Mesenchymal stem cell (in vitro differentiated cells and primary cell): Measurements from ENCODE around the gene AK5.
A peak's percentile ranks its signal among the peaks of the same experiment; 100 is the strongest.

Experiments used
- DNase-seq: peaks from one replicate; pipeline ENCODE4 v3.0.0-alpha.2; 2013
- H2AFZ ChIP-seq: one replicate; pipeline ENCODE4 v1.6.1; 2013; ENCODE audit warnings: low read depth, mild to moderate bottlenecking, control low read depth, inconsistent platforms, low read length, moderate library complexity
- H2AK5ac ChIP-seq: 2 replicates; pipeline ENCODE4 v1.6.1; 2013; ENCODE audit warnings: low read length, moderate library complexity, mild to moderate bottlenecking, inconsistent platforms; ENCODE audit not compliant: severe bottlenecking
- H2BK120ac ChIP-seq: one replicate; pipeline ENCODE4 v1.6.1; 2013; ENCODE audit warnings: low read depth, mild to moderate bottlenecking, inconsistent platforms, low read length, moderate library complexity
- H2BK12ac ChIP-seq, 2 experiments: one replicate each; pipeline ENCODE4 v1.6.1; 2013; ENCODE audit warnings: inconsistent platforms in 2 of 2, low read length in 2 of 2, mild to moderate bottlenecking in 2 of 2, moderate library complexity in 2 of 2, control low read depth in 1 of 2
- H2BK15ac ChIP-seq: one replicate; pipeline ENCODE4 v1.6.1; 2013; ENCODE audit warnings: mild to moderate bottlenecking, low read depth, inconsistent platforms; ENCODE audit not compliant: poor library complexity, severe bottlenecking
- H2BK5ac ChIP-seq: 2 replicates; pipeline ENCODE4 v1.6.1; 2013; ENCODE audit warnings: low read depth, mild to moderate bottlenecking, low read length, control low read depth, inconsistent platforms; ENCODE audit not compliant: poor library complexity, severe bottlenecking
- H3K14ac ChIP-seq, 2 experiments: one replicate each; pipeline ENCODE4 v1.6.1; 2013; ENCODE audit warnings: inconsistent platforms in 2 of 2, low read length in 2 of 2, control low read depth in 1 of 2, mild to moderate bottlenecking in 1 of 2, moderate library complexity in 1 of 2
- H3K18ac ChIP-seq, 2 experiments: one replicate each; pipeline ENCODE4 v1.6.1; 2013; ENCODE audit warnings: inconsistent platforms in 2 of 2, low read length in 2 of 2, control low read depth in 1 of 2, low read depth in 1 of 2, mild to moderate bottlenecking in 1 of 2
- H3K23ac ChIP-seq, 2 experiments: one replicate each; pipeline ENCODE4 v1.6.1; 2013; ENCODE audit warnings: inconsistent platforms in 2 of 2, low read length in 2 of 2, mild to moderate bottlenecking in 2 of 2, moderate library complexity in 2 of 2, control low read depth in 1 of 2
- H3K27ac ChIP-seq: 2 replicates; pipeline ENCODE4 v1.5.1; 2013; ENCODE audit warnings: mild to moderate bottlenecking, moderate library complexity, low read length, control low read depth, inconsistent platforms; ENCODE audit not compliant: poor library complexity, severe bottlenecking
- H3K27me3 ChIP-seq, 2 experiments: 2 replicates each; pipeline versions ENCODE4 v1.6.1 to v1.7.0; 2013; ENCODE audit warnings: low read length in 2 of 2, mild to moderate bottlenecking in 2 of 2, moderate library complexity in 2 of 2, control low read depth in 1 of 2, inconsistent platforms in 1 of 2; ENCODE audit not compliant: control insufficient read depth in 1 of 2, insufficient read depth in 1 of 2
- H3K36me3 ChIP-seq, 2 experiments: 2 replicates each; pipeline versions ENCODE4 v1.6.1 to v1.7.0; 2013; ENCODE audit warnings: low read length in 2 of 2, control low read depth in 1 of 2, inconsistent platforms in 1 of 2, low read depth in 1 of 2, mild to moderate bottlenecking in 1 of 2; ENCODE audit not compliant: insufficient read depth in 2 of 2, control insufficient read depth in 1 of 2
- H3K4ac ChIP-seq, 2 experiments: one replicate each; pipeline ENCODE4 v1.6.1; 2013; ENCODE audit warnings: inconsistent platforms in 2 of 2, low read length in 2 of 2, mild to moderate bottlenecking in 2 of 2, moderate library complexity in 2 of 2, control low read depth in 1 of 2, low read depth in 1 of 2
- H3K4me1 ChIP-seq: 2 replicates; pipeline ENCODE4 v1.6.1; 2013; ENCODE audit warnings: low read depth, low read length, control low read depth; ENCODE audit not compliant: control insufficient read depth, insufficient read depth
- H3K4me2 ChIP-seq: 2 replicates; pipeline ENCODE4 v1.6.1; 2013; ENCODE audit warnings: low read length, mild to moderate bottlenecking, inconsistent platforms; ENCODE audit not compliant: poor library complexity, severe bottlenecking
- H3K4me3 ChIP-seq, 2 experiments: 2 replicates each; pipeline versions ENCODE4 v1.5.1 to v1.7.0; 2013; ENCODE audit warnings: low read length in 2 of 2, mild to moderate bottlenecking in 2 of 2, control low read depth in 1 of 2, low read depth in 1 of 2; ENCODE audit not compliant: insufficient read depth in 1 of 2
- H3K79me1 ChIP-seq: replicated peaks from 2 replicates; pipeline ENCODE4 v1.6.1; 2013; ENCODE audit warnings: mild to moderate bottlenecking, control low read depth, low read length, inconsistent platforms; ENCODE audit not compliant: poor library complexity, severe bottlenecking
- H3K9ac ChIP-seq: 2 replicates; pipeline ENCODE4 v1.7.0; 2013; ENCODE audit warnings: mild to moderate bottlenecking, low read length, moderate library complexity
- H3K9me3 ChIP-seq: 2 replicates; pipeline ENCODE4 v1.7.0; 2013; ENCODE audit warnings: mild to moderate bottlenecking, low read length; ENCODE audit not compliant: control insufficient read depth
- H4K8ac ChIP-seq: one replicate; pipeline ENCODE4 v1.6.1; 2013; ENCODE audit warnings: inconsistent platforms, mild to moderate bottlenecking, low read length, moderate library complexity
- H4K91ac ChIP-seq: one replicate; pipeline ENCODE4 v1.6.1; 2013; ENCODE audit warnings: mild to moderate bottlenecking, low read length, inconsistent platforms
- WGBS: methylation state at CpG from one replicate; pipeline ENCODE4 v1.1.7; 2013; ENCODE audit warnings: mixed read lengths; 5-methylcytosine and 5-hydroxymethylcytosine counted together

AK5 gene

GRCh38 chr1:77552626-77553025 lies 270.8 kb downstream of the AK5 start:
- DNase-seq: no peak
- no peak overlapping the region for H3K18ac ChIP-seq
- no peak overlapping the region for H2BK15ac ChIP-seq
- no peak overlapping the region for H3K23ac ChIP-seq
- H2BK5ac ChIP-seq: no peak overlapping the region
- H3K4me1 ChIP-seq: peaks cover 3% of the 10 kb centered on the region
- H2BK120ac ChIP-seq: no peak overlapping the region
- peaks cover 0 to 3% of the 10 kb centered on the region in 2 experiments for H3K36me3 ChIP-seq
- no peak overlapping the region for H3K14ac ChIP-seq
- no peak overlapping the region for H3K9ac ChIP-seq
- H3K27ac ChIP-seq: no peak overlapping the region
- H3K4me3 ChIP-seq: no peak overlapping the region
- no peak overlapping the region for H3K4ac ChIP-seq
- H2BK12ac ChIP-seq: no peak overlapping the region
- no peak overlapping the region for H2AK5ac ChIP-seq
- no peaks in the 10 kb centered on the region for H3K9me3 ChIP-seq
- no peak overlapping the region for H3K4me2 ChIP-seq
- peaks cover 2% of the 10 kb centered on the region for H3K79me1 ChIP-seq
- no peak overlapping the region for H4K8ac ChIP-seq
- H2AFZ ChIP-seq: no peak overlapping the region
- no peak overlapping the region for H4K91ac ChIP-seq
- WGBS: 100% methylated on average over 1 of the region's 1 CpG
- no peaks in the 10 kb centered on the region for H3K27me3 ChIP-seq

GRCh38 chr1:77553568-77554291 lies 271.9 kb downstream of the AK5 start:
- no peak overlapping the region for H3K4ac ChIP-seq
- H2BK120ac ChIP-seq: no peak overlapping the region
- peaks cover 3% of the 10 kb centered on the region for H3K4me1 ChIP-seq
- H3K79me1 ChIP-seq: peaks cover 3% of the 10 kb centered on the region
- H3K4me3 ChIP-seq: no peak overlapping the region
- H3K27ac ChIP-seq: no peak overlapping the region
- no peak overlapping the region for H2BK12ac ChIP-seq
- H3K14ac ChIP-seq: no peak overlapping the region
- H3K23ac ChIP-seq: no peak overlapping the region
- H2BK15ac ChIP-seq: no peak overlapping the region
- peaks cover 4 to 5% of the 10 kb centered on the region in 2 experiments for H3K36me3 ChIP-seq
- H4K91ac ChIP-seq: no peak overlapping the region
- 92% methylated on average over 4 of the region's 9 CpGs for WGBS
- no peak overlapping the region for H2AK5ac ChIP-seq
- no peaks in the 10 kb centered on the region for H3K9me3 ChIP-seq
- no peaks in the 10 kb centered on the region for H3K27me3 ChIP-seq
- H2AFZ ChIP-seq: no peak overlapping the region
- no peak overlapping the region for H3K18ac ChIP-seq
- H4K8ac ChIP-seq: no peak overlapping the region
- no peak overlapping the region for H3K4me2 ChIP-seq
- no peak for DNase-seq
- no peak overlapping the region for H3K9ac ChIP-seq
- no peak overlapping the region for H2BK5ac ChIP-seq

- H3K23ac ChIP-seq: no peak overlapping the region
- 100% methylated on average over 1 of the region's 1 CpG for WGBS
These were observed 274.2 kb downstream of the AK5 start for GRCh38 chr1:77556045-77556444.

GRCh38 chr1:77557053-77557452 lies 275.2 kb downstream of the AK5 start:
- Histone ChIP-seq H3K4me1 (peaks cover 3% of the 10 kb centered on the region), H2AFZ (no peak overlapping the region), H4K91ac (no peak overlapping the region), H3K4me3 (no peak overlapping the region), H2BK12ac (no peak overlapping the region), H2AK5ac (peak overlapping the region; percentile 26), H2BK120ac (no peak overlapping the region), H2BK5ac (no peak overlapping the region), H3K9ac (no peak overlapping the region), H3K79me1 (peaks cover 9% of the 10 kb centered on the region), H3K36me3 (peaks cover 9 to 33% of the 10 kb centered on the region in 2 experiments), H3K4ac (no peak overlapping the region), H3K14ac (no peak overlapping the region), H4K8ac (peak overlapping the region; percentile 45), H3K9me3 (no peaks in the 10 kb centered on the region), H3K4me2 (no peak overlapping the region), H3K27ac (no peak overlapping the region), H2BK15ac (no peak overlapping the region), H3K18ac (peak overlapping the region in 1 of 2 experiments; percentile 14), H3K27me3 (no peaks in the 10 kb centered on the region), H3K23ac (no peak overlapping the region)
- 88% methylated on average over 4 of the region's 4 CpGs for WGBS
- peak; percentile 26 for DNase-seq

More at GRCh38 chr1:77556045-77556444, 274.2 kb downstream of the AK5 start:
- no peak overlapping the region for H4K91ac ChIP-seq
- H2BK15ac ChIP-seq: no peak overlapping the region
- H3K18ac ChIP-seq: no peak overlapping the region
- H3K4me2 ChIP-seq: no peak overlapping the region
- H3K9me3 ChIP-seq: no peaks in the 10 kb centered on the region
- no peak overlapping the region for H2BK12ac ChIP-seq
- no peak overlapping the region for H2AK5ac ChIP-seq
- H3K14ac ChIP-seq: no peak overlapping the region
- H3K9ac ChIP-seq: no peak overlapping the region
- no peaks in the 10 kb centered on the region for H3K27me3 ChIP-seq
- H4K8ac ChIP-seq: no peak overlapping the region
- H3K4me3 ChIP-seq: no peak overlapping the region
- peaks cover 9 to 25% of the 10 kb centered on the region in 2 experiments for H3K36me3 ChIP-seq
- H2AFZ ChIP-seq: no peak overlapping the region
- no peak overlapping the region for H3K4ac ChIP-seq
- no peak overlapping the region for H2BK5ac ChIP-seq
- no peak overlapping the region for H3K27ac ChIP-seq
- H3K4me1 ChIP-seq: peaks cover 3% of the 10 kb centered on the region
- DNase-seq: no peak
- H2BK120ac ChIP-seq: no peak overlapping the region
- peaks cover 6% of the 10 kb centered on the region for H3K79me1 ChIP-seq
